ENCODE data around the gene MAPK9.
"Not testable (repeated sequence)": the region's sequence is repeated elsewhere in the genome, so short reads cannot be mapped to it uniquely, and the experiment has no call there.

Gene MAPK9

DNA sequence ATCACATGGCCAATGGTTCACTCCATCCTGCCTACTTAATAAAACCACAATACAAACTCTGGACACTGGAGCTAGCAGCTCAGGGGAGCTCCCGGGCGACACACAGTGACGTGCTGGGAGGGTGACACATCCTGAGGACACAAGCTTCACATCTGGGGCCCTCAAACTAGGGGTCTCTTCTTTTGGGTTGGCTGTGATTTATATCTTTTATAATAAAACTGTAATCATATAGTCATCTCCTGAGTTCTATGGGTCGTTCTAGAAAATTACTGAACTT, 12.1 kb upstream of the MAPK9 start:
- no peak overlapping the region for H3K4me3 ChIP-seq (ENCODE audit: low read depth, low read length)
- TF ChIP-seq CTCF (IDR thresholded peaks at IDR 0.05; ENCODE audit: low read depth, low read length), result no peak
- no peaks in the 10 kb centered on the region for H3K9me3 ChIP-seq (ENCODE audit: severe bottlenecking)
- no peak overlapping the region for H3K27ac ChIP-seq
- no peaks in the 10 kb centered on the region for H3K36me3 ChIP-seq
- no peak for DNase-seq
- H3K27me3 ChIP-seq (ENCODE audit: insufficient read depth, low read depth, severe bottlenecking), result no peaks in the 10 kb centered on the region

DNA sequence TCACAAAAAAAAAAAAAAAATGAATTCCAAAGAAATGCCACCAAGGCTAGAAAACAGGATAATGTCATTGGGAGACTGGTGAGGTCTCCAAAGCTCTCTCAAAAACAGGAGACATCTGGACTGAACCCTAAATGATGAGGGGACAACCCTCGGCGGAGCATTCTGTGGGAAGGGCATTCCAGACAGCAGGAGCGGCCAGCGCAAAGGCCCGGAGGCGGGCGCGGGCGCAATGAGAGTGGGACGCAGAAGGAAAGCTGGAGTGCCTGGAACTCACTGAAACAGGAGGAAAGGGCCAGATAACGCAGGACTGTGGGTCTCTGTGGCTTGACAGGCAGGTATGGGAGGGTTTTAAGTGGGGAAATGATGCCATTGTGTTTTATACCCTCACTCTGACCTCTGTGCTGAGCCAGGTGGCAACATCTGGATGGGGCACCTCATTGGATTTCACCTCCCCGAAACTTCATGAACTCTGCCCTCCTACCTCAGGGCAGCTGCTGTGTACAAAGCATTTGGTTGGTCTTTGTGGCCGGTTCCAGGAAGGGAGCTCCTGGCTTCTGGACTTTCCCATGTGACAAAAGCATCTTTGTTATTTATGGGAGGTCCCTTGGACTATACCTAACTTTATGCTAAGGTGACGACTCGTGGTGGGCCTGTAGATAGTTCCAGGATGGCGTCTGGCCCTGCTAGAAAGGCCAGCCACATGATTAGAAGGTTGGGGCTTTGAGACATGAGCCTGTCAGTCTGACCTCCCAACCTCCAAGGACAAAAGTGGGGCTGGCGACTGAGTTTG, 11.5 kb upstream of the MAPK9 start:
- no peaks in the 10 kb centered on the region for H3K9me3 ChIP-seq (ENCODE audit: severe bottlenecking)
- no peak overlapping the region for H3K4me3 ChIP-seq (ENCODE audit: low read depth, low read length)
- H3K27me3 ChIP-seq (ENCODE audit: insufficient read depth, low read depth, severe bottlenecking), result no peaks in the 10 kb centered on the region
- no peaks in the 10 kb centered on the region for H3K36me3 ChIP-seq
- no peak for TF ChIP-seq CTCF (IDR thresholded peaks at IDR 0.05; ENCODE audit: low read depth, low read length)
- H3K27ac ChIP-seq, result no peak overlapping the region
- DNase-seq, result no peak

GRCh38 chr5:180302256-180302655, 10.4 kb upstream of the MAPK9 start:
- no peak overlapping the region for H3K27ac ChIP-seq
- no peaks in the 10 kb centered on the region for H3K27me3 ChIP-seq (ENCODE audit: insufficient read depth, low read depth, severe bottlenecking)
- H3K9me3 ChIP-seq (ENCODE audit: severe bottlenecking), result no peaks in the 10 kb centered on the region
- no peak overlapping the region for H3K4me3 ChIP-seq (ENCODE audit: low read depth, low read length)
- TF ChIP-seq CTCF (IDR thresholded peaks at IDR 0.05; ENCODE audit: low read depth, low read length), result no peak
- no peaks in the 10 kb centered on the region for H3K36me3 ChIP-seq
- DNase-seq, result no peak

GRCh38 chr5:180301253-180301652, 9.4 kb upstream of the MAPK9 start:
- Histone ChIP-seq H3K27me3 (ENCODE audit: insufficient read depth, low read depth, severe bottlenecking) (no peaks in the 10 kb centered on the region), H3K4me3 (ENCODE audit: low read depth, low read length) (no peak overlapping the region), H3K36me3 (no peaks in the 10 kb centered on the region), H3K27ac (no peak overlapping the region), H3K9me3 (ENCODE audit: severe bottlenecking) (no peaks in the 10 kb centered on the region)
- TF ChIP-seq CTCF (IDR thresholded peaks at IDR 0.05; ENCODE audit: low read depth, low read length), result no peak
- DNase-seq, result no peak

GRCh38 chr5:180299526-180299925, 7.6 kb upstream of the MAPK9 start:
- no peak for DNase-seq
- no peak overlapping the region for H3K4me3 ChIP-seq (ENCODE audit: low read depth, low read length)
- H3K27ac ChIP-seq, result no peak overlapping the region
- H3K36me3 ChIP-seq, result no peaks in the 10 kb centered on the region
- H3K9me3 ChIP-seq (ENCODE audit: severe bottlenecking), result no peaks in the 10 kb centered on the region
- no peaks in the 10 kb centered on the region for H3K27me3 ChIP-seq (ENCODE audit: insufficient read depth, low read depth, severe bottlenecking)
- no peak for TF ChIP-seq CTCF (IDR thresholded peaks at IDR 0.05; ENCODE audit: low read depth, low read length)

- not testable (repeated sequence) for H3K4me3 ChIP-seq (ENCODE audit: low read depth, low read length); H3K27me3 ChIP-seq (ENCODE audit: insufficient read depth, low read depth, severe bottlenecking); H3K36me3 ChIP-seq; H3K9me3 ChIP-seq (ENCODE audit: severe bottlenecking); H3K27ac ChIP-seq; DNase-seq
Observed at GRCh38 chr5:180299014-180299413, 7.1 kb upstream of the MAPK9 start.

Measured in WERI-Rb-1 (cell line).